PC-3 (cell line): ENCODE data around the gene NPAS4. TPM values are rescaled to one million over a fixed set of nuclear protein-coding genes. Genes with fewer than 3 reads are reported as not detected.
"Not testable (repeated sequence)": the region's sequence is repeated elsewhere in the genome, so short reads cannot be mapped to it uniquely, and the experiment has no call there.

ENCODE experiments used
- ATAC-seq: fragments of 200-7000 bp; cut with Tn5 transposase; 2 replicates; pipeline ENCODE4 v1.9.1; 2020; ENCODE audit warnings: mild to moderate bottlenecking, moderate library complexity
- BruUV-seq: library from RNA; stranded (reverse); fragments of 400-500 nt; replicated peaks from 2 replicates; lab custom pipeline; 2021; lab: Mats Ljungman, UMichigan
- CTCF ChIA-PET: fragments of 300-600 bp; sonication (Branson Sonifier 250); formaldehyde crosslinking; loops from one replicate; lab custom pipeline; 2022; ENCODE audit warnings: antibody characterized with exemption; lab: Charles Lee
- POLR2A ChIA-PET: fragments of 300-600 bp; sonication (Branson Sonifier 250); formaldehyde crosslinking; loops from one replicate; lab custom pipeline; 2022; ENCODE audit warnings: antibody characterized with exemption; ENCODE audit not compliant: unreplicated experiment; lab: Charles Lee
- DNase-seq: peaks from one replicate; pipeline ENCODE4 v3.0.0-alpha.2; 2015
- H2AFZ ChIP-seq: fragments of 300-600 bp; sonication (generic); 2 replicates; pipeline ENCODE4 v1.6.0; 2016; ENCODE audit warnings: antibody characterized with exemption, low read length
- H3F3A ChIP-seq: fragments of 300-600 bp; sonication (generic); one replicate; pipeline ENCODE4 v1.6.0; 2017; ENCODE audit warnings: antibody characterized with exemption, low read length, control low read depth, mild to moderate bottlenecking; ENCODE audit not compliant: unreplicated experiment
- H3K27ac ChIP-seq: fragments of 300-600 bp; sonication (generic); 2 replicates; pipeline ENCODE4 v1.5.1; 2016; ENCODE audit warnings: mild to moderate bottlenecking, low read length
- H3K27me3 ChIP-seq: fragments of 300-600 bp; sonication (generic); 2 replicates; pipeline ENCODE4 v1.6.1; 2016; ENCODE audit warnings: low read length, mixed read lengths
- H3K36me3 ChIP-seq: fragments of 300-600 bp; sonication (generic); 2 replicates; pipeline ENCODE4 v1.6.1; 2016; ENCODE audit warnings: low read depth, mixed run types, low read length, mixed read lengths
- H3K4me1 ChIP-seq: fragments of 300-600 bp; sonication (generic); 2 replicates; pipeline ENCODE4 v1.5.1; 2016; ENCODE audit warnings: low read length; ENCODE audit not compliant: insufficient read depth
- H3K4me2 ChIP-seq: fragments of 300-600 bp; sonication (generic); 2 replicates; pipeline ENCODE4 v1.6.0; 2016; ENCODE audit warnings: low read length
- H3K4me3 ChIP-seq: fragments of 300-600 bp; sonication (generic); 2 replicates; pipeline ENCODE4 v1.5.1; 2016; ENCODE audit warnings: mild to moderate bottlenecking, low read length, mixed read lengths
- H3K79me2 ChIP-seq: fragments of 300-600 bp; sonication (generic); 2 replicates; pipeline ENCODE4 v1.6.1; 2017; ENCODE audit warnings: low read length, mixed read lengths
- H3K9ac ChIP-seq: fragments of 300-600 bp; sonication (generic); 2 replicates; pipeline ENCODE4 v1.6.0; 2016; ENCODE audit warnings: mild to moderate bottlenecking, low read length
- H3K9me2 ChIP-seq: fragments of 300-600 bp; sonication (generic); replicated peaks from 2 replicates; pipeline ENCODE4 v1.6.1; 2016; ENCODE audit warnings: mixed run types, low read length, mixed read lengths
- H3K9me3 ChIP-seq: fragments of 300-600 bp; sonication (generic); 2 replicates; pipeline ENCODE4 v1.6.1; 2016; ENCODE audit warnings: low read length, mixed read lengths
- H4K20me1 ChIP-seq: fragments of 300-600 bp; sonication (generic); 2 replicates; pipeline ENCODE4 v1.6.1; 2016; ENCODE audit warnings: low read length, mixed read lengths
- CTCF ChIP-seq: fragments of 300-600 bp; sonication (generic); conservative IDR thresholded peaks from 2 replicates; pipeline ENCODE4 v1.5.1; 2017; ENCODE audit warnings: antibody characterized with exemption, low read depth, mild to moderate bottlenecking, low read length
- EZH2 ChIP-seq: fragments of 300-600 bp; sonication (generic); IDR thresholded peaks from one replicate; pipeline ENCODE4 v1.6.1; 2017; ENCODE audit warnings: antibody characterized with exemption, mild to moderate bottlenecking, low read length; ENCODE audit not compliant: unreplicated experiment
- EZH2phosphoT487 ChIP-seq: fragments of 300-600 bp; sonication (generic); IDR thresholded peaks from 2 replicates; pipeline ENCODE4 v1.6.1; 2018; ENCODE audit warnings: mild to moderate bottlenecking, antibody characterized with exemption, low read length, borderline replicate concordance
- intact Hi-C: fragments of 100-400 bp; cut with micrococcal nuclease; formaldehyde crosslinking; loops from 2 replicates; pipeline ENCODE4 v1.9.0; 2023
- total RNA-seq: library from RNA; depleted of rRNA; stranded (reverse); fragments of >200 nt; gene quantifications from 2 replicates; pipeline ENCODE4 v1.2.3, GENCODE V29; 2014

NPAS4 gene
- total RNA-seq, 1 experiment from 2014 or later, result not detected

GRCh38 chr11:66373265-66373664 lies 47.6 kb upstream of the NPAS4 start:
- Histone ChIP-seq H3K27ac (no peak overlapping the region), H3K4me2 (peak overlapping the region; percentile 1; the same call in 1 of the 2 replicates), H3K4me1 (peaks cover 25% of the 10 kb centered on the region), H3K9me3 (no peaks in the 10 kb centered on the region), H3K36me3 (peaks cover 7% of the 10 kb centered on the region; the same call in 1 of the 2 replicates), H3K79me2 (peaks cover 30% of the 10 kb centered on the region), H3F3A (peaks cover 3% of the 10 kb centered on the region), H3K27me3 (no peaks in the 10 kb centered on the region), H3K9ac (no peak overlapping the region), H2AFZ (no peak overlapping the region; the same call in 1 of the 2 replicates), H3K4me3 (no peak overlapping the region), H3K9me2 (no peaks in the 10 kb centered on the region), H4K20me1 (no peaks in the 10 kb centered on the region)
- no peak for ATAC-seq
- TF ChIP-seq EZH2 (no peak), EZH2phosphoT487 (no peak), CTCF (no peak)
- no TSS peak for BruUV-seq
- ChIA-PET POLR2A (no interaction called here), CTCF (interaction anchor here (0.7 kb wide), 1 partner anchor 13 kb away, joined by 5 read pairs; no protein-coding TSS in a partner anchor)
- no peak for DNase-seq
- intact Hi-C loops, result loop anchor here (2.0 kb wide), 1 partner anchor 14 kb away; no protein-coding TSS in a partner anchor

- H3K9me3 ChIP-seq, H3K27me3 ChIP-seq, H3F3A ChIP-seq, H4K20me1 ChIP-seq, DNase-seq, H3K36me3 ChIP-seq, H3K9me2 ChIP-seq, ATAC-seq, H3K27ac ChIP-seq, H2AFZ ChIP-seq, H3K4me3 ChIP-seq, H3K9ac ChIP-seq, BruUV-seq: not testable (repeated sequence)
- POLR2A ChIA-PET, result interaction anchor here (0.6 kb wide), 1 partner anchor 85 kb away, joined by 8 read pairs; the partner anchor contains the start of gene YIF1A
- intact Hi-C loops, result loop anchor here (2.0 kb wide), 1 partner anchor 13 kb away; no protein-coding TSS in a partner anchor
- peaks cover 25% of the 10 kb centered on the region for H3K79me2 ChIP-seq
- H3K4me2 ChIP-seq, result peak overlapping the region; percentile 1; the same call in 1 of the 2 replicates
- H3K4me1 ChIP-seq, result peaks cover 25% of the 10 kb centered on the region
- CTCF ChIA-PET, result interaction anchor here (0.7 kb wide), 1 partner anchor 12 kb away, joined by 5 read pairs; no protein-coding TSS in a partner anchor
These were observed 47.0 kb upstream of the NPAS4 start for GRCh38 chr11:66373690-66374287.

- H3K27ac ChIP-seq, H3F3A ChIP-seq, DNase-seq, H3K9ac ChIP-seq, H3K4me2 ChIP-seq, H3K9me2 ChIP-seq, H2AFZ ChIP-seq, H3K4me3 ChIP-seq, ATAC-seq, H3K79me2 ChIP-seq, intact Hi-C loops, H3K4me1 ChIP-seq, H3K36me3 ChIP-seq, BruUV-seq, H3K9me3 ChIP-seq, POLR2A ChIA-PET, H3K27me3 ChIP-seq, CTCF ChIA-PET, H4K20me1 ChIP-seq: not testable (repeated sequence)
These were observed 40.6 kb upstream of the NPAS4 start for GRCh38 chr11:66380264-66380663.

- H2AFZ ChIP-seq, BruUV-seq, intact Hi-C loops, H4K20me1 ChIP-seq, H3K9me3 ChIP-seq, H3K9ac ChIP-seq, H3K4me1 ChIP-seq, DNase-seq, H3K9me2 ChIP-seq, H3K79me2 ChIP-seq, H3K4me3 ChIP-seq, H3K36me3 ChIP-seq, POLR2A ChIA-PET, H3K4me2 ChIP-seq, H3F3A ChIP-seq, ATAC-seq, H3K27ac ChIP-seq, H3K27me3 ChIP-seq, CTCF ChIA-PET: not testable (repeated sequence)
These were observed 36.5 kb upstream of the NPAS4 start for GRCh38 chr11:66384316-66384715.
